Liver (tissue), 9 donors: ENCODE data around the gene DPP6. TPM values are rescaled to one million over a fixed set of nuclear protein-coding genes. Genes with fewer than 3 reads are reported as not detected.

ENCODE experiments used
- DNase-seq: peaks from one replicate; pipeline ENCODE4 v3.0.0-alpha.2; 2017; ENCODE audit warnings: low spot score
- H3K27ac ChIP-seq, 2 donors: one replicate each; pipeline ENCODE4 v1.7.0; 2013; ENCODE audit warnings: inconsistent platforms in 2 of 2, low read length in 2 of 2, control low read depth in 1 of 2, low read depth in 1 of 2, mild to moderate bottlenecking in 1 of 2
- H3K27me3 ChIP-seq, 4 donors: one replicate each; pipeline versions ENCODE4 v1.6.1 to v1.7.0; 2013; ENCODE audit warnings: low read length in 3 of 4, inconsistent platforms in 1 of 4, mild to moderate bottlenecking in 1 of 4, moderate library complexity in 1 of 4; ENCODE audit not compliant: control insufficient read depth in 4 of 4, insufficient read depth in 4 of 4
- H3K36me3 ChIP-seq, 4 donors: one replicate each; pipeline versions ENCODE4 v1.6.1 to v1.7.0; 2013; ENCODE audit warnings: low read length in 3 of 4, mild to moderate bottlenecking in 3 of 4, low read depth in 1 of 4, moderate library complexity in 1 of 4; ENCODE audit not compliant: control insufficient read depth in 4 of 4, insufficient read depth in 3 of 4
- H3K4me1 ChIP-seq, 4 donors: one replicate each; pipeline versions ENCODE4 v1.6.1 to v1.7.0; 2013; ENCODE audit warnings: low read length in 3 of 4, mild to moderate bottlenecking in 3 of 4, moderate library complexity in 1 of 4; ENCODE audit not compliant: control insufficient read depth in 4 of 4, insufficient read depth in 4 of 4
- H3K4me3 ChIP-seq, 3 donors: one replicate each; pipeline versions ENCODE4 v1.6.1 to v1.7.0; 2013; ENCODE audit warnings: low read length in 3 of 3, control low read depth in 1 of 3, low read depth in 1 of 3, mild to moderate bottlenecking in 1 of 3
- H3K9ac ChIP-seq, 2 donors: one replicate each; pipeline ENCODE4 v1.7.0; 2013; ENCODE audit warnings: low read length in 2 of 2, mild to moderate bottlenecking in 2 of 2, moderate library complexity in 2 of 2, control low read depth in 1 of 2, low read depth in 1 of 2
- H3K9me3 ChIP-seq, 4 donors: one replicate each; pipeline versions ENCODE4 v1.6.1 to v1.7.0; 2013; ENCODE audit warnings: low read length in 3 of 4; ENCODE audit not compliant: control insufficient read depth in 4 of 4
- EGR1 ChIP-seq, 2 donors: IDR thresholded peaks; 2 replicates each; pipeline ENCODE4 v1.6.1; 2016 to 2018; ENCODE audit warnings: antibody characterized with exemption in 2 of 2, low read depth in 2 of 2
- FOXA1 ChIP-seq: IDR thresholded peaks from 2 replicates; pipeline ENCODE4 v1.6.1; 2016; ENCODE audit warnings: antibody characterized with exemption
- FOXA2 ChIP-seq: IDR thresholded peaks from 2 replicates; pipeline ENCODE4 v1.6.1; 2016; ENCODE audit warnings: antibody characterized with exemption
- GABPA ChIP-seq, 2 donors: IDR thresholded peaks in 1 of 2; conservative IDR thresholded peaks in 1 of 2; 2 replicates each; pipeline ENCODE4 v1.6.1; 2016; ENCODE audit warnings: antibody characterized with exemption in 2 of 2, mild to moderate bottlenecking in 1 of 2, moderate library complexity in 1 of 2
- HNF4A ChIP-seq, 2 donors: conservative IDR thresholded peaks; 2 replicates each; pipeline ENCODE4 v1.6.1; 2016; ENCODE audit warnings: antibody characterized with exemption in 2 of 2, mild to moderate bottlenecking in 2 of 2
- HNF4G ChIP-seq: IDR thresholded peaks from 2 replicates; pipeline ENCODE4 v1.6.1; 2016; ENCODE audit warnings: antibody characterized with exemption
- JUND ChIP-seq, 2 donors: IDR thresholded peaks; 2 replicates each; pipeline ENCODE4 v1.6.1; 2016; ENCODE audit warnings: antibody characterized with exemption in 2 of 2
- NR2F2 ChIP-seq: IDR thresholded peaks from 2 replicates; pipeline ENCODE4 v1.6.1; 2016; ENCODE audit warnings: antibody characterized with exemption
- RAD21 ChIP-seq, 2 donors: IDR thresholded peaks; 2 replicates each; pipeline ENCODE4 v1.6.1; 2016; ENCODE audit warnings: antibody characterized with exemption in 2 of 2, mild to moderate bottlenecking in 2 of 2
- RXRA ChIP-seq, 2 donors: IDR thresholded peaks; 2 replicates each; pipeline ENCODE4 v1.6.1; 2017 to 2018; ENCODE audit warnings: antibody characterized with exemption in 2 of 2, mild to moderate bottlenecking in 1 of 2
- SP1 ChIP-seq: IDR thresholded peaks from 2 replicates; pipeline ENCODE4 v1.6.1; 2018; ENCODE audit warnings: antibody characterized with exemption, mild to moderate bottlenecking
- TAF1 ChIP-seq: conservative IDR thresholded peaks from 2 replicates; pipeline ENCODE4 v1.6.1; 2016; ENCODE audit warnings: antibody characterized with exemption, mild to moderate bottlenecking
- YY1 ChIP-seq: IDR thresholded peaks from 2 replicates; pipeline ENCODE4 v1.6.1; 2016; ENCODE audit warnings: antibody characterized with exemption, mild to moderate bottlenecking
- WGBS: extraction: QIAGEN DNeasy Blood & Tissue Kit; methylation state at CpG from one replicate; pipeline ENCODE4 v1.1.7; 2013; 5-methylcytosine and 5-hydroxymethylcytosine counted together
- polyA plus RNA-seq, 2 donors: library from polyadenylated mRNA; stranded (reverse) in 1 of 2; unstranded in 1 of 2; fragments of 200-250 nt in 1 of 2; fragments of >200 nt in 1 of 2; fragmentation: Nextera tagmentation in 1 of 2; extraction: Ambion mirVana in 1 of 2; gene quantifications; one replicate each; pipeline versions ENCODE4 v1.2.1 to v1.2.3, GENCODE V29; 2013 to 2015
- total RNA-seq, 2 donors: library from RNA; depleted of rRNA; stranded (reverse); fragments of >200 nt; gene quantifications; one replicate each; pipeline ENCODE4 v1.2.3, GENCODE V29; 2014
- TF ChIP-seq, protein P1 (sequence below): fragments of 150-350 bp; IDR thresholded peaks from 2 replicates; pipeline ENCODE4 v1.5.1; 2017; ENCODE audit warnings: improper control_type of control experiment, low read depth, low read length; ENCODE audit not compliant: missing input control
- TF ChIP-seq, protein P2 (sequence below): IDR thresholded peaks from 2 replicates; pipeline ENCODE4 v1.6.1; 2016; ENCODE audit warnings: antibody characterized with exemption
- TF ChIP-seq, protein P3 (sequence below): IDR thresholded peaks from 2 replicates; pipeline ENCODE4 v1.6.1; 2016; ENCODE audit warnings: antibody characterized with exemption, mild to moderate bottlenecking
- TF ChIP-seq, protein P4 (sequence below): IDR thresholded peaks from 2 replicates; pipeline ENCODE4 v1.6.1; 2016; ENCODE audit warnings: antibody characterized with exemption
- TF ChIP-seq, protein P5 (sequence below): IDR thresholded peaks from 2 replicates; pipeline ENCODE4 v1.6.1; 2016; ENCODE audit warnings: antibody characterized with exemption
- donor health status: healthy.
- donor health status: healthy.
- donor health status: healthy.
- donor health status: healthy.
- donor health status: healthy.

DPP6 gene
- total and polyA plus RNA-seq, 4 donors, result 0.01 TPM; not detected in 3

DNA sequence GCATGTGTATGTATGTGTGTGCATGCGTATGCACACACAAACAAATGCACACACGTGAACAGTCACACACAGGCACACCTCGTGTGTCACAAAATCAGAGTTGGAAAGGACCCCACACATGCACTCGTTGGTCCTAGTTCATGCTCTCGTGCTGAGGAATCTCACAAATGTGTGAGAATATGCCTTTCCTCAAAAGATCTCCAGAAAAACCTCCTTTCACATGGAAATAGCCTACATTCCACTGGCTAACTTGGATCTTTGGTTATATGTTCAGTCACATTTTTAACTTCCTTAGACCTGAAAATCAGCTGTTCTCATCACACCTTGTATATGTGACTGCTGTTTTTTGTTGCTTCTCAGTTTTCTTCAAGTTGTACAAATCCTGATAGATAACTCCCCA is 256.7 kb downstream of the DPP6 start:
- Histone ChIP-seq H3K27ac (no peak overlapping the region), H3K36me3 (no peaks in the 10 kb centered on the region), H3K4me1 (no peaks in the 10 kb centered on the region), H3K9ac (no peak overlapping the region), H3K9me3 (no peaks in the 10 kb centered on the region), H3K4me3 (no peak overlapping the region), H3K27me3 (peaks cover 0 to 7% (median 0%) of the 10 kb centered on the region in 4 donors)
- TF ChIP-seq, protein P1, sequence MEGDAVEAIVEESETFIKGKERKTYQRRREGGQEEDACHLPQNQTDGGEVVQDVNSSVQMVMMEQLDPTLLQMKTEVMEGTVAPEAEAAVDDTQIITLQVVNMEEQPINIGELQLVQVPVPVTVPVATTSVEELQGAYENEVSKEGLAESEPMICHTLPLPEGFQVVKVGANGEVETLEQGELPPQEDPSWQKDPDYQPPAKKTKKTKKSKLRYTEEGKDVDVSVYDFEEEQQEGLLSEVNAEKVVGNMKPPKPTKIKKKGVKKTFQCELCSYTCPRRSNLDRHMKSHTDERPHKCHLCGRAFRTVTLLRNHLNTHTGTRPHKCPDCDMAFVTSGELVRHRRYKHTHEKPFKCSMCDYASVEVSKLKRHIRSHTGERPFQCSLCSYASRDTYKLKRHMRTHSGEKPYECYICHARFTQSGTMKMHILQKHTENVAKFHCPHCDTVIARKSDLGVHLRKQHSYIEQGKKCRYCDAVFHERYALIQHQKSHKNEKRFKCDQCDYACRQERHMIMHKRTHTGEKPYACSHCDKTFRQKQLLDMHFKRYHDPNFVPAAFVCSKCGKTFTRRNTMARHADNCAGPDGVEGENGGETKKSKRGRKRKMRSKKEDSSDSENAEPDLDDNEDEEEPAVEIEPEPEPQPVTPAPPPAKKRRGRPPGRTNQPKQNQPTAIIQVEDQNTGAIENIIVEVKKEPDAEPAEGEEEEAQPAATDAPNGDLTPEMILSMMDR, result no peak
- TF ChIP-seq HNF4G, result no peak
- TF ChIP-seq EGR1 (IDR thresholded peaks at IDR 0.05; ENCODE audit: low read depth in 2 of 2), result no peak
- TF ChIP-seq FOXA1, result no peak
- no peak for TF ChIP-seq RXRA (IDR thresholded peaks at IDR 0.05)
- no peak for TF ChIP-seq HNF4A (conservative IDR thresholded peaks at IDR 0.05)
- no peak for TF ChIP-seq RAD21 (IDR thresholded peaks at IDR 0.05)
- TF ChIP-seq, protein P2, sequence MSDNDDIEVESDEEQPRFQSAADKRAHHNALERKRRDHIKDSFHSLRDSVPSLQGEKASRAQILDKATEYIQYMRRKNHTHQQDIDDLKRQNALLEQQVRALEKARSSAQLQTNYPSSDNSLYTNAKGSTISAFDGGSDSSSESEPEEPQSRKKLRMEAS, result no peak
- TF ChIP-seq GABPA (IDR thresholded peaks at IDR 0.05 in 1 of 2, conservative IDR thresholded peaks at IDR 0.05 in 1 of 2), result no peak
- no peak for TF ChIP-seq YY1
- TF ChIP-seq TAF1, result no peak
- TF ChIP-seq NR2F2, result no peak
- TF ChIP-seq JUND (IDR thresholded peaks at IDR 0.05), result no peak
- TF ChIP-seq, protein P3, sequence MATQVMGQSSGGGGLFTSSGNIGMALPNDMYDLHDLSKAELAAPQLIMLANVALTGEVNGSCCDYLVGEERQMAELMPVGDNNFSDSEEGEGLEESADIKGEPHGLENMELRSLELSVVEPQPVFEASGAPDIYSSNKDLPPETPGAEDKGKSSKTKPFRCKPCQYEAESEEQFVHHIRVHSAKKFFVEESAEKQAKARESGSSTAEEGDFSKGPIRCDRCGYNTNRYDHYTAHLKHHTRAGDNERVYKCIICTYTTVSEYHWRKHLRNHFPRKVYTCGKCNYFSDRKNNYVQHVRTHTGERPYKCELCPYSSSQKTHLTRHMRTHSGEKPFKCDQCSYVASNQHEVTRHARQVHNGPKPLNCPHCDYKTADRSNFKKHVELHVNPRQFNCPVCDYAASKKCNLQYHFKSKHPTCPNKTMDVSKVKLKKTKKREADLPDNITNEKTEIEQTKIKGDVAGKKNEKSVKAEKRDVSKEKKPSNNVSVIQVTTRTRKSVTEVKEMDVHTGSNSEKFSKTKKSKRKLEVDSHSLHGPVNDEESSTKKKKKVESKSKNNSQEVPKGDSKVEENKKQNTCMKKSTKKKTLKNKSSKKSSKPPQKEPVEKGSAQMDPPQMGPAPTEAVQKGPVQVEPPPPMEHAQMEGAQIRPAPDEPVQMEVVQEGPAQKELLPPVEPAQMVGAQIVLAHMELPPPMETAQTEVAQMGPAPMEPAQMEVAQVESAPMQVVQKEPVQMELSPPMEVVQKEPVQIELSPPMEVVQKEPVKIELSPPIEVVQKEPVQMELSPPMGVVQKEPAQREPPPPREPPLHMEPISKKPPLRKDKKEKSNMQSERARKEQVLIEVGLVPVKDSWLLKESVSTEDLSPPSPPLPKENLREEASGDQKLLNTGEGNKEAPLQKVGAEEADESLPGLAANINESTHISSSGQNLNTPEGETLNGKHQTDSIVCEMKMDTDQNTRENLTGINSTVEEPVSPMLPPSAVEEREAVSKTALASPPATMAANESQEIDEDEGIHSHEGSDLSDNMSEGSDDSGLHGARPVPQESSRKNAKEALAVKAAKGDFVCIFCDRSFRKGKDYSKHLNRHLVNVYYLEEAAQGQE, result no peak
- no peak for DNase-seq
- WGBS, result 48% methylated on average over 5 of the region's 5 CpGs

DNA sequence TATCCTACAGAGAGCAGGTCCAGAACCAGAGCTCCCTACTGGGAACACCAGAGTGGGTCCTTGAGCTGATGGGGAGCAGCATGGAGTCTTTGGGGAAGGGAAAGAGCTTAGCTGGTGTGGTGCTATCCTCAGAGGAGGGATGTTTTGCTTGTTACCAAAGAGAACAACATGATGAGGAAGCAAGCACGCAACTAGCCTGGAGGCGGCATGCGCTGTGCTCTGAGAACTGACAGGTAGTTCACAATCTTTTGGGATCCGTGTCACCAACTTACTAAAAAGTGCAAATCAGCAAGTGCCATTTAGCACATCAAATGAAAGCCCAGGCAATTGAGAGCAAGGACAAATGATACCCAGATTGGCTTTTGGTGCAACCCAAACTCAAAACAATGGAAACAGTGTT is 257.9 kb downstream of the DPP6 start:
- Histone ChIP-seq H3K4me1 (no peaks in the 10 kb centered on the region), H3K36me3 (no peaks in the 10 kb centered on the region), H3K27ac (no peak overlapping the region), H3K27me3 (peaks cover 0 to 3% (median 0%) of the 10 kb centered on the region in 4 donors), H3K4me3 (no peak overlapping the region), H3K9ac (no peak overlapping the region), H3K9me3 (no peaks in the 10 kb centered on the region)
- TF ChIP-seq HNF4A (conservative IDR thresholded peaks at IDR 0.05) (no peak), YY1 (no peak), FOXA2 (no peak), FOXA1 (no peak), TAF1 (no peak), RXRA (IDR thresholded peaks at IDR 0.05) (no peak), GABPA (IDR thresholded peaks at IDR 0.05 in 1 of 2, conservative IDR thresholded peaks at IDR 0.05 in 1 of 2) (no peak), JUND (IDR thresholded peaks at IDR 0.05) (no peak), EGR1 (IDR thresholded peaks at IDR 0.05; ENCODE audit: low read depth in 2 of 2) (no peak), SP1 (no peak), HNF4G (no peak)
- TF ChIP-seq, protein P4, sequence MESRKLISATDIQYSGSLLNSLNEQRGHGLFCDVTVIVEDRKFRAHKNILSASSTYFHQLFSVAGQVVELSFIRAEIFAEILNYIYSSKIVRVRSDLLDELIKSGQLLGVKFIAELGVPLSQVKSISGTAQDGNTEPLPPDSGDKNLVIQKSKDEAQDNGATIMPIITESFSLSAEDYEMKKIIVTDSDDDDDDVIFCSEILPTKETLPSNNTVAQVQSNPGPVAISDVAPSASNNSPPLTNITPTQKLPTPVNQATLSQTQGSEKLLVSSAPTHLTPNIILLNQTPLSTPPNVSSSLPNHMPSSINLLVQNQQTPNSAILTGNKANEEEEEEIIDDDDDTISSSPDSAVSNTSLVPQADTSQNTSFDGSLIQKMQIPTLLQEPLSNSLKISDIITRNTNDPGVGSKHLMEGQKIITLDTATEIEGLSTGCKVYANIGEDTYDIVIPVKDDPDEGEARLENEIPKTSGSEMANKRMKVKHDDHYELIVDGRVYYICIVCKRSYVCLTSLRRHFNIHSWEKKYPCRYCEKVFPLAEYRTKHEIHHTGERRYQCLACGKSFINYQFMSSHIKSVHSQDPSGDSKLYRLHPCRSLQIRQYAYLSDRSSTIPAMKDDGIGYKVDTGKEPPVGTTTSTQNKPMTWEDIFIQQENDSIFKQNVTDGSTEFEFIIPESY, result no peak
- TF ChIP-seq, protein P5, sequence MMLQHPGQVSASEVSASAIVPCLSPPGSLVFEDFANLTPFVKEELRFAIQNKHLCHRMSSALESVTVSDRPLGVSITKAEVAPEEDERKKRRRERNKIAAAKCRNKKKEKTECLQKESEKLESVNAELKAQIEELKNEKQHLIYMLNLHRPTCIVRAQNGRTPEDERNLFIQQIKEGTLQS, result no peak
- TF ChIP-seq, protein P3, result no peak
- DNase-seq, result no peak
- 76% methylated on average over 4 of the region's 4 CpGs for WGBS
